Measurements from ENCODE around the gene FGB. TPM values are rescaled to one million over a fixed set of nuclear protein-coding genes. Genes with fewer than 3 reads are reported as not detected.

Gene FGB
- 1.2 TPM in 1 of 2 replicates, not detected in the other for total RNA-seq (2014; rRNA removed; shearing (Covaris generic))

- no peak for DNase-seq (ENCODE audit: low spot score)
Measured at GRCh38 chr4:154562697-154563254, at the start of gene FGB. TSS of gene FGB (plus strand) at chr4:154563011. CDS start at chr4:154563019, 8 bp downstream.

- DNase-seq (ENCODE audit: low spot score): no peak
Measured at GRCh38 chr4:154516318-154517029, 46.3 kb upstream of the FGB start.

- no peak for DNase-seq (ENCODE audit: low spot score)
Measured at GRCh38 chr4:154517591-154517990, 45.2 kb upstream of the FGB start.

GRCh38 chr4:154519214-154519613 is 43.6 kb upstream of the FGB start:
- no peak for DNase-seq (ENCODE audit: low spot score)

- DNase-seq (ENCODE audit: low spot score): no peak
Measured at GRCh38 chr4:154521607-154522006, 41.2 kb upstream of the FGB start.

GRCh38 chr4:154526151-154526550 is 36.7 kb upstream of the FGB start:
- DNase-seq (ENCODE audit: low spot score): no peak

- no peak for DNase-seq (ENCODE audit: low spot score)
Measured at GRCh38 chr4:154527308-154527707, 35.5 kb upstream of the FGB start.

- DNase-seq (ENCODE audit: low spot score): no peak
Measured at GRCh38 chr4:154528869-154529268, 33.9 kb upstream of the FGB start.

GRCh38 chr4:154529728-154530519 is 32.9 kb upstream of the FGB start:
- DNase-seq (ENCODE audit: low spot score): no peak

GRCh38 chr4:154534296-154534695 is 28.5 kb upstream of the FGB start:
- no peak for DNase-seq (ENCODE audit: low spot score)

GRCh38 chr4:154542271-154542879 is 20.4 kb upstream of the FGB start:
- no peak for DNase-seq (ENCODE audit: low spot score)

GRCh38 chr4:154545689-154546088 is 17.1 kb upstream of the FGB start:
- no peak for DNase-seq (ENCODE audit: low spot score)

- DNase-seq (ENCODE audit: low spot score): peak; percentile 92
Measured at GRCh38 chr4:154549894-154550790, 12.7 kb upstream of the FGB start, which contains the start of gene PLRG1. TSS of gene PLRG1 (minus strand) at chr4:154550400. CDS start at chr4:154550308, 92 bp downstream.

GRCh38 chr4:154551872-154552686 is 10.7 kb upstream of the FGB start:
- peak; percentile 69 for DNase-seq (ENCODE audit: low spot score)

- no peak for DNase-seq (ENCODE audit: low spot score)
Measured at GRCh38 chr4:154559141-154559493, 3.7 kb upstream of the FGB start.

- DNase-seq (ENCODE audit: low spot score): peak; percentile 63
Measured at GRCh38 chr4:154559494-154560418, 3.1 kb upstream of the FGB start.

- no peak for DNase-seq (ENCODE audit: low spot score)
Measured at GRCh38 chr4:154560419-154560801, 2.4 kb upstream of the FGB start.

GRCh38 chr4:154560824-154561231 is 2.0 kb upstream of the FGB start:
- no peak for DNase-seq (ENCODE audit: low spot score)

- DNase-seq (ENCODE audit: low spot score): no peak
Measured at GRCh38 chr4:154564311-154564710, 1.5 kb downstream of the FGB start.

Measured in H4 (cell line).